HepG2 (cell line): ENCODE results near the gene LCAT. TPM values are rescaled to one million over a fixed set of nuclear protein-coding genes. Genes with fewer than 3 reads are reported as not detected.

ENCODE experiments used
- EP300 ChIP-seq, 3 experiments: sonication (generic) in 1 of 3; formaldehyde crosslinking in 1 of 3; IDR thresholded peaks; 2 replicates each; pipeline versions ENCODE4 v1.5.1 to v1.6.1; 2011 to 2020; ENCODE audit warnings: low read depth in 2 of 3, low read length in 2 of 3, borderline replicate concordance in 1 of 3, improper control_type of control experiment in 1 of 3, mild to moderate bottlenecking in 1 of 3, missing genetic modification reagents in 1 of 3, moderate library complexity in 1 of 3
- FOXA3 ChIP-seq: IDR thresholded peaks from 2 replicates; pipeline ENCODE4 v1.6.1; 2016; ENCODE audit warnings: missing genetic modification reagents, missing compliant biosample characterization
- FOXP1 ChIP-seq, 2 experiments: fragments of 450-650 bp in 1 of 2; IDR thresholded peaks; 2 replicates each; pipeline ENCODE4 v1.6.1; 2017 to 2018; ENCODE audit warnings: antibody characterized with exemption in 1 of 2
- HIC2 ChIP-seq: sonication (generic); formaldehyde crosslinking; IDR thresholded peaks from 2 replicates; pipeline ENCODE4 v1.9.0; 2022; ENCODE audit warnings: low read depth, missing genetic modification reagents
- KDM2A ChIP-seq: sonication (generic); formaldehyde crosslinking; IDR thresholded peaks from 2 replicates; pipeline ENCODE4 v1.4.0; 2020; ENCODE audit warnings: low read depth, missing genetic modification reagents, borderline replicate concordance
- KDM6A ChIP-seq: IDR thresholded peaks from 2 replicates; pipeline ENCODE4 v1.6.1; 2016; ENCODE audit warnings: low read depth
- MTF1 ChIP-seq: sonication (generic); formaldehyde crosslinking; IDR thresholded peaks from 2 replicates; pipeline ENCODE4 v1.5.0; 2020; ENCODE audit warnings: missing genetic modification reagents
- TRIM24 ChIP-seq: sonication (generic); formaldehyde crosslinking; IDR thresholded peaks from 2 replicates; pipeline ENCODE4 v1.8.0; 2022; ENCODE audit warnings: mild to moderate bottlenecking, missing genetic modification reagents
- ZMYM3 ChIP-seq: sonication (generic); formaldehyde crosslinking; IDR thresholded peaks from 2 replicates; pipeline ENCODE4 v1.5.1; 2020; ENCODE audit warnings: mild to moderate bottlenecking, missing genetic modification reagents
- ZNF10 ChIP-seq: sonication (generic); formaldehyde crosslinking; IDR thresholded peaks from 2 replicates; pipeline ENCODE4 v1.4.0; 2020; ENCODE audit warnings: mild to moderate bottlenecking, low read depth, missing genetic modification reagents, borderline replicate concordance
- ZNF230 ChIP-seq: sonication (generic); formaldehyde crosslinking; IDR thresholded peaks from 2 replicates; pipeline ENCODE4 v1.4.0; 2020; ENCODE audit warnings: mild to moderate bottlenecking, missing genetic modification reagents
- ZNF274 ChIP-seq: sonication (generic); formaldehyde crosslinking; IDR thresholded peaks from 2 replicates; pipeline ENCODE4 v1.5.1; 2020; ENCODE audit warnings: mild to moderate bottlenecking, missing genetic modification reagents
- ZNF331 ChIP-seq: sonication (generic); formaldehyde crosslinking; IDR thresholded peaks from 2 replicates; pipeline ENCODE4 v1.4.0; 2020; ENCODE audit warnings: missing genetic modification reagents
- ZNF333 ChIP-seq: sonication (generic); formaldehyde crosslinking; IDR thresholded peaks from 2 replicates; pipeline ENCODE4 v1.4.0; 2020; ENCODE audit warnings: mild to moderate bottlenecking, missing genetic modification reagents, borderline replicate concordance
- ZNF839 ChIP-seq: sonication (generic); formaldehyde crosslinking; IDR thresholded peaks from 2 replicates; pipeline ENCODE4 v1.4.0; 2020; ENCODE audit warnings: missing genetic modification reagents, mild to moderate bottlenecking, borderline replicate concordance
- polyA plus RNA-seq, 8 experiments: library from polyadenylated mRNA; depleted of rRNA in 3 of 8; stranded (reverse) in 7 of 8; unstranded in 1 of 8; fragments of >200 nt; fragmentation: Illumina TruSeq in 4 of 8; extraction: Trizol in 4 of 8; gene quantifications; 2 replicates each; pipeline versions ENCODE4 v1.2.1 to v1.2.3, GENCODE V29; 2011 to 2016; ENCODE audit warnings: low read depth in 4 of 8, missing spikeins in 1 of 8, mixed read lengths in 1 of 8; ENCODE audit not compliant: insufficient read depth in 1 of 8
- total RNA-seq, 5 experiments: library from RNA; depleted of rRNA; stranded (reverse); fragments of >200 nt; fragmentation: Illumina TruSeq; extraction: Trizol; gene quantifications; 2 replicates each; pipeline ENCODE4 v1.2.3, GENCODE V29; 2016; ENCODE audit warnings: low read depth in 1 of 5
- TF ChIP-seq, protein P1 (sequence below): IDR thresholded peaks from 2 replicates; pipeline ENCODE4 v1.6.1; 2016; ENCODE audit warnings: low read depth, missing genetic modification reagents, missing compliant biosample characterization
- TF ChIP-seq, protein P2 (sequence below): sonication (generic); formaldehyde crosslinking; IDR thresholded peaks from 2 replicates; pipeline ENCODE4 v1.4.0; 2020; ENCODE audit warnings: missing genetic modification reagents, borderline replicate concordance
- TF ChIP-seq, protein P3 (sequence below): sonication (generic); formaldehyde crosslinking; IDR thresholded peaks from 2 replicates; pipeline ENCODE4 v1.4.0; 2020; ENCODE audit warnings: missing genetic modification reagents
- TF ChIP-seq, protein P4 (sequence below): sonication (generic); formaldehyde crosslinking; IDR thresholded peaks from 2 replicates; pipeline ENCODE4 v1.8.1; 2023; ENCODE audit warnings: mild to moderate bottlenecking, moderate library complexity, missing genetic modification reagents

LCAT gene
- total and polyA plus RNA-seq, 2 of the 13 experiments (the other 11 are each of a cell fraction or from before 2014, with no cell fraction given), result 36.1 to 38.9 TPM

- TF ChIP-seq, protein P1, sequence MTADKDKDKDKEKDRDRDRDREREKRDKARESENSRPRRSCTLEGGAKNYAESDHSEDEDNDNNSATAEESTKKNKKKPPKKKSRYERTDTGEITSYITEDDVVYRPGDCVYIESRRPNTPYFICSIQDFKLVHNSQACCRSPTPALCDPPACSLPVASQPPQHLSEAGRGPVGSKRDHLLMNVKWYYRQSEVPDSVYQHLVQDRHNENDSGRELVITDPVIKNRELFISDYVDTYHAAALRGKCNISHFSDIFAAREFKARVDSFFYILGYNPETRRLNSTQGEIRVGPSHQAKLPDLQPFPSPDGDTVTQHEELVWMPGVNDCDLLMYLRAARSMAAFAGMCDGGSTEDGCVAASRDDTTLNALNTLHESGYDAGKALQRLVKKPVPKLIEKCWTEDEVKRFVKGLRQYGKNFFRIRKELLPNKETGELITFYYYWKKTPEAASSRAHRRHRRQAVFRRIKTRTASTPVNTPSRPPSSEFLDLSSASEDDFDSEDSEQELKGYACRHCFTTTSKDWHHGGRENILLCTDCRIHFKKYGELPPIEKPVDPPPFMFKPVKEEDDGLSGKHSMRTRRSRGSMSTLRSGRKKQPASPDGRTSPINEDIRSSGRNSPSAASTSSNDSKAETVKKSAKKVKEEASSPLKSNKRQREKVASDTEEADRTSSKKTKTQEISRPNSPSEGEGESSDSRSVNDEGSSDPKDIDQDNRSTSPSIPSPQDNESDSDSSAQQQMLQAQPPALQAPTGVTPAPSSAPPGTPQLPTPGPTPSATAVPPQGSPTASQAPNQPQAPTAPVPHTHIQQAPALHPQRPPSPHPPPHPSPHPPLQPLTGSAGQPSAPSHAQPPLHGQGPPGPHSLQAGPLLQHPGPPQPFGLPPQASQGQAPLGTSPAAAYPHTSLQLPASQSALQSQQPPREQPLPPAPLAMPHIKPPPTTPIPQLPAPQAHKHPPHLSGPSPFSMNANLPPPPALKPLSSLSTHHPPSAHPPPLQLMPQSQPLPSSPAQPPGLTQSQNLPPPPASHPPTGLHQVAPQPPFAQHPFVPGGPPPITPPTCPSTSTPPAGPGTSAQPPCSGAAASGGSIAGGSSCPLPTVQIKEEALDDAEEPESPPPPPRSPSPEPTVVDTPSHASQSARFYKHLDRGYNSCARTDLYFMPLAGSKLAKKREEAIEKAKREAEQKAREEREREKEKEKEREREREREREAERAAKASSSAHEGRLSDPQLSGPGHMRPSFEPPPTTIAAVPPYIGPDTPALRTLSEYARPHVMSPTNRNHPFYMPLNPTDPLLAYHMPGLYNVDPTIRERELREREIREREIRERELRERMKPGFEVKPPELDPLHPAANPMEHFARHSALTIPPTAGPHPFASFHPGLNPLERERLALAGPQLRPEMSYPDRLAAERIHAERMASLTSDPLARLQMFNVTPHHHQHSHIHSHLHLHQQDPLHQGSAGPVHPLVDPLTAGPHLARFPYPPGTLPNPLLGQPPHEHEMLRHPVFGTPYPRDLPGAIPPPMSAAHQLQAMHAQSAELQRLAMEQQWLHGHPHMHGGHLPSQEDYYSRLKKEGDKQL (CRISPR knock-in tag), result peak; percentile 55; the same call in 1 of the 2 replicates
- TF ChIP-seq, protein P2, sequence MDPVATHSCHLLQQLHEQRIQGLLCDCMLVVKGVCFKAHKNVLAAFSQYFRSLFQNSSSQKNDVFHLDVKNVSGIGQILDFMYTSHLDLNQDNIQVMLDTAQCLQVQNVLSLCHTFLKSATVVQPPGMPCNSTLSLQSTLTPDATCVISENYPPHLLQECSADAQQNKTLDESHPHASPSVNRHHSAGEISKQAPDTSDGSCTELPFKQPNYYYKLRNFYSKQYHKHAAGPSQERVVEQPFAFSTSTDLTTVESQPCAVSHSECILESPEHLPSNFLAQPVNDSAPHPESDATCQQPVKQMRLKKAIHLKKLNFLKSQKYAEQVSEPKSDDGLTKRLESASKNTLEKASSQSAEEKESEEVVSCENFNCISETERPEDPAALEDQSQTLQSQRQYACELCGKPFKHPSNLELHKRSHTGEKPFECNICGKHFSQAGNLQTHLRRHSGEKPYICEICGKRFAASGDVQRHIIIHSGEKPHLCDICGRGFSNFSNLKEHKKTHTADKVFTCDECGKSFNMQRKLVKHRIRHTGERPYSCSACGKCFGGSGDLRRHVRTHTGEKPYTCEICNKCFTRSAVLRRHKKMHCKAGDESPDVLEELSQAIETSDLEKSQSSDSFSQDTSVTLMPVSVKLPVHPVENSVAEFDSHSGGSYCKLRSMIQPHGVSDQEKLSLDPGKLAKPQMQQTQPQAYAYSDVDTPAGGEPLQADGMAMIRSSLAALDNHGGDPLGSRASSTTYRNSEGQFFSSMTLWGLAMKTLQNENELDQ, result no peak
- no peak for TF ChIP-seq ZNF333 (CRISPR knock-in tag)
- peak; percentile 67 for TF ChIP-seq FOXA3
- TF ChIP-seq FOXP1 (IDR thresholded peaks at IDR 0.05), result no peak
- 0 out of 2 replicates have a peak, but pooled peaks have one; percentile 38 for TF ChIP-seq FOXP1 (CRISPR knock-in tag; IDR thresholded peaks at IDR 0.05)
- TF ChIP-seq KDM2A (CRISPR knock-in tag), result no peak
- TF ChIP-seq ZNF10 (CRISPR knock-in tag), result no peak
- TF ChIP-seq ZNF230 (CRISPR knock-in tag), result no peak
- TF ChIP-seq KDM6A (CRISPR knock-in tag), result peak; percentile 94
- peak; percentile 74 for TF ChIP-seq TRIM24 (CRISPR knock-in tag)
- TF ChIP-seq ZNF331 (CRISPR knock-in tag), result 0 out of 2 replicates have a peak, but pooled peaks have one; percentile 46
- TF ChIP-seq MTF1 (CRISPR knock-in tag), result no peak
- TF ChIP-seq, protein P3, sequence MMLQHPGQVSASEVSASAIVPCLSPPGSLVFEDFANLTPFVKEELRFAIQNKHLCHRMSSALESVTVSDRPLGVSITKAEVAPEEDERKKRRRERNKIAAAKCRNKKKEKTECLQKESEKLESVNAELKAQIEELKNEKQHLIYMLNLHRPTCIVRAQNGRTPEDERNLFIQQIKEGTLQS (CRISPR knock-in tag), result no peak
- TF ChIP-seq EP300 (IDR thresholded peaks at IDR 0.05; ENCODE audit: low read depth in 2 of 2, low read length in 2 of 2), result peak in 1 of 2 experiments; percentile 88; a peak in 2 of 4 replicates
- TF ChIP-seq EP300 (CRISPR knock-in tag; IDR thresholded peaks at IDR 0.05; ENCODE audit: borderline replicate concordance), result no peak
- 0 out of 2 replicates have a peak, but pooled peaks have one; percentile 34 for TF ChIP-seq ZMYM3 (CRISPR knock-in tag)
- TF ChIP-seq ZNF839 (CRISPR knock-in tag), result no peak
- TF ChIP-seq, protein P4, sequence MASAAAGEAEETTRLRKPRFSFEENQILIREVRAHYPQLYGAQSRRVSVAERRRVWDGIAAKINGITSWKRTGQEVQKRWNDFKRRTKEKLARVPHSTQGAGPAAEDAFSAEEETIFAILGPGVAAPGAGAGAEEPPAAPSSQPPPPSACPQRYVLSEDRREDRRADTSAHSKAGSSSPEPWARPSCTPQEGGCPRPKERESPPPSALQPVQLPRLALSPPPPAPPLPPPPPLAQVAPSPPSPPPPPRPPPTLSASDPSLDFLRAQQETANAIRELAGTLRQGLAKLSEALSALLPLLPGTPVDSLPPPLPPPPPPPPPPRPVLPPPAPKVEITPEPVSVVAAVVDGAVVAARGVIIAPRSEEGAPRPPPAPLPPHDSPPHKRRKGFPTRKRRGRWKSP, result 0 out of 2 replicates have a peak, but pooled peaks have one; percentile 63
- TF ChIP-seq HIC2 (CRISPR knock-in tag), result peak; percentile 89
- no peak for TF ChIP-seq ZNF274 (CRISPR knock-in tag)
Observed at GRCh38 chr16:67943256-67943618, 683 bp downstream of the LCAT start (continued).
